DOHH2 (cell line): ENCODE results near the gene PKNOX1.
"Not testable (repeated sequence)": the region's sequence is repeated elsewhere in the genome, so short reads cannot be mapped to it uniquely, and the experiment has no call there.

ENCODE experiments used
- H3F3A ChIP-seq: fragments of 200-600 bp; sonication (generic), shearing (Covaris generic); 2 replicates; pipeline ENCODE4 v1.6.0; 2016; ENCODE audit warnings: antibody characterized with exemption, mild to moderate bottlenecking; ENCODE audit not compliant: control insufficient read depth, insufficient read depth
- H3K27ac ChIP-seq: fragments of 200-600 bp; sonication (generic); 2 replicates; pipeline ENCODE4 v1.5.1; 2014; ENCODE audit warnings: low read depth, mild to moderate bottlenecking, low read length, moderate library complexity
- H3K27me3 ChIP-seq: fragments of 200-600 bp; sonication (generic); 2 replicates; pipeline ENCODE4 v1.6.1; 2014; ENCODE audit warnings: mild to moderate bottlenecking, low read length, mixed read lengths; ENCODE audit not compliant: control insufficient read depth
- H3K36me3 ChIP-seq: fragments of 200-600 bp; sonication (generic); 2 replicates; pipeline ENCODE4 v1.6.1; 2014; ENCODE audit warnings: mild to moderate bottlenecking, low read length, moderate library complexity, mixed read lengths; ENCODE audit not compliant: control insufficient read depth
- H3K4me1 ChIP-seq: fragments of 200-600 bp; sonication (generic); 2 replicates; pipeline ENCODE4 v1.6.1; 2014; ENCODE audit warnings: mild to moderate bottlenecking, low read length, mixed read lengths; ENCODE audit not compliant: control insufficient read depth
- H3K4me2 ChIP-seq: fragments of 200-600 bp; sonication (generic); 2 replicates; pipeline ENCODE4 v1.6.0; 2014; ENCODE audit warnings: mild to moderate bottlenecking, low read length, moderate library complexity
- H3K4me3 ChIP-seq: fragments of 200-600 bp; sonication (generic); 2 replicates; pipeline ENCODE4 v1.5.1; 2014; ENCODE audit warnings: mild to moderate bottlenecking, low read length, mixed read lengths
- H3K79me2 ChIP-seq: fragments of 200-600 bp; sonication (generic); 2 replicates; pipeline ENCODE4 v1.6.1; 2014; ENCODE audit warnings: mild to moderate bottlenecking, low read length, mixed read lengths; ENCODE audit not compliant: control insufficient read depth
- H3K9me2 ChIP-seq: fragments of 200-600 bp; sonication (generic); replicated peaks from 2 replicates; pipeline ENCODE4 v1.6.1; 2014; ENCODE audit warnings: mild to moderate bottlenecking, low read length, mixed read lengths; ENCODE audit not compliant: control insufficient read depth
- H3K9me3 ChIP-seq: fragments of 200-600 bp; sonication (generic); 2 replicates; pipeline ENCODE4 v1.6.1; 2014; ENCODE audit warnings: antibody characterized with exemption, low read length, mixed read lengths; ENCODE audit not compliant: control insufficient read depth, insufficient read depth
- H4K20me1 ChIP-seq: fragments of 200-600 bp; sonication (generic); 2 replicates; pipeline ENCODE4 v1.6.0; 2014; ENCODE audit warnings: low read depth, mild to moderate bottlenecking, antibody characterized with exemption, low read length, moderate library complexity; ENCODE audit not compliant: control insufficient read depth, insufficient read depth
- CTCF ChIP-seq: fragments of 200-600 bp; sonication (generic); IDR thresholded peaks from one replicate; pipeline ENCODE4 v1.5.1; 2014; ENCODE audit warnings: antibody characterized with exemption, mild to moderate bottlenecking, low read depth, low read length; ENCODE audit not compliant: poor library complexity, severe bottlenecking
- EZH2phosphoT487 ChIP-seq: fragments of 200-600 bp; sonication (generic); IDR thresholded peaks from 2 replicates; pipeline ENCODE4 v1.6.1; 2017; ENCODE audit warnings: borderline replicate concordance, mild to moderate bottlenecking, antibody characterized with exemption, low read length, moderate library complexity, mixed read lengths

The PKNOX1 gene

GRCh38 chr21:43029785-43030184 is 55.4 kb downstream of the PKNOX1 start:
- Histone ChIP-seq H3K27me3 (no peaks in the 10 kb centered on the region), H3K9me2 (no peaks in the 10 kb centered on the region), H3K27ac (no peak overlapping the region), H3F3A (no peaks in the 10 kb centered on the region), H3K79me2 (no peaks in the 10 kb centered on the region), H4K20me1 (no peaks in the 10 kb centered on the region), H3K4me1 (no peaks in the 10 kb centered on the region), H3K4me2 (no peak overlapping the region), H3K36me3 (peaks cover 19% of the 10 kb centered on the region), H3K4me3 (no peak overlapping the region), H3K9me3 (no peaks in the 10 kb centered on the region)
- TF ChIP-seq CTCF = no peak
- TF ChIP-seq EZH2phosphoT487 = no peak

- H4K20me1 ChIP-seq = no peaks in the 10 kb centered on the region
- H3F3A ChIP-seq = no peaks in the 10 kb centered on the region
- H3K36me3 ChIP-seq = peaks cover 13% of the 10 kb centered on the region
- H3K9me3 ChIP-seq = no peaks in the 10 kb centered on the region
- no peak overlapping the region for H3K4me2 ChIP-seq
- H3K4me1 ChIP-seq = no peaks in the 10 kb centered on the region
- no peak overlapping the region for H3K4me3 ChIP-seq
- no peak for TF ChIP-seq EZH2phosphoT487
- TF ChIP-seq CTCF = no peak
- H3K27me3 ChIP-seq = no peaks in the 10 kb centered on the region
- no peak overlapping the region for H3K27ac ChIP-seq
- H3K79me2 ChIP-seq = no peaks in the 10 kb centered on the region
- H3K9me2 ChIP-seq = no peaks in the 10 kb centered on the region
Measured at GRCh38 chr21:43031121-43031619, 56.8 kb downstream of the PKNOX1 start.

- Histone ChIP-seq H3K9me2 (no peaks in the 10 kb centered on the region), H3F3A (no peaks in the 10 kb centered on the region), H3K4me3 (no peak overlapping the region), H4K20me1 (no peaks in the 10 kb centered on the region), H3K36me3 (peaks cover 4% of the 10 kb centered on the region), H3K4me1 (no peaks in the 10 kb centered on the region), H3K9me3 (no peaks in the 10 kb centered on the region), H3K4me2 (no peak overlapping the region), H3K27ac (no peak overlapping the region), H3K79me2 (no peaks in the 10 kb centered on the region), H3K27me3 (no peaks in the 10 kb centered on the region)
- no peak for TF ChIP-seq EZH2phosphoT487
- no peak for TF ChIP-seq CTCF
Measured at GRCh38 chr21:43034101-43034500, 59.7 kb downstream of the PKNOX1 start.

GRCh38 chr21:43034826-43035225 is 60.5 kb downstream of the PKNOX1 start:
- Histone ChIP-seq H3K36me3 (peaks cover 4% of the 10 kb centered on the region; the same call in 1 of the 2 replicates), H3K27me3 (no peaks in the 10 kb centered on the region), H4K20me1 (no peaks in the 10 kb centered on the region), H3K9me2 (no peaks in the 10 kb centered on the region), H3K4me1 (no peaks in the 10 kb centered on the region), H3F3A (no peaks in the 10 kb centered on the region), H3K9me3 (no peaks in the 10 kb centered on the region), H3K4me2 (no peak overlapping the region), H3K4me3 (no peak overlapping the region), H3K27ac (no peak overlapping the region), H3K79me2 (no peaks in the 10 kb centered on the region)
- no peak for TF ChIP-seq EZH2phosphoT487
- TF ChIP-seq CTCF = no peak

GRCh38 chr21:43036889-43037288 is 62.5 kb downstream of the PKNOX1 start:
- H3K4me3 ChIP-seq, H3K4me2 ChIP-seq: not testable (repeated sequence)

More at GRCh38 chr21:43036889-43037288, 62.5 kb downstream of the PKNOX1 start:
- not testable (repeated sequence) for H3K9me3 ChIP-seq, H3K36me3 ChIP-seq, H3K27me3 ChIP-seq, H3F3A ChIP-seq, H3K4me1 ChIP-seq, H3K27ac ChIP-seq, H3K79me2 ChIP-seq, H3K9me2 ChIP-seq, H4K20me1 ChIP-seq
